Sigmoid colon (tissue), 4 donors: ENCODE results near the gene ARL5A.

ENCODE experiments used
- CTCF ChIP-seq, 4 experiments: fragments of 450-650 bp in 3 of 4; fragments of 200-600 bp in 1 of 4; IDR thresholded peaks; one replicate each; pipeline ENCODE4 v1.5.1; 2016 to 2019; ENCODE audit warnings: antibody characterized with exemption in 4 of 4, mild to moderate bottlenecking in 3 of 4, moderate library complexity in 2 of 4
- EP300 ChIP-seq, 4 donors: sonication (generic); formaldehyde crosslinking; IDR thresholded peaks; one replicate each; pipeline ENCODE4 v1.6.1; 2017; ENCODE audit warnings: antibody characterized with exemption in 4 of 4
- POLR2A ChIP-seq, 2 donors: fragments of 450-650 bp; IDR thresholded peaks; one replicate each; pipeline ENCODE4 v1.6.1; 2016; ENCODE audit warnings: antibody characterized with exemption in 2 of 2, mild to moderate bottlenecking in 2 of 2, moderate library complexity in 2 of 2

- TF ChIP-seq POLR2A (IDR thresholded peaks at IDR 0.05), result no peak
- no peak for TF ChIP-seq EP300 (IDR thresholded peaks at IDR 0.05)
- no peak for TF ChIP-seq CTCF (IDR thresholded peaks at IDR 0.05)
These were observed 23.5 kb upstream of the ARL5A start for GRCh38 chr2:151851761-151852160.
